ENCODE data around the gene USP22.

The USP22 gene

DNA sequence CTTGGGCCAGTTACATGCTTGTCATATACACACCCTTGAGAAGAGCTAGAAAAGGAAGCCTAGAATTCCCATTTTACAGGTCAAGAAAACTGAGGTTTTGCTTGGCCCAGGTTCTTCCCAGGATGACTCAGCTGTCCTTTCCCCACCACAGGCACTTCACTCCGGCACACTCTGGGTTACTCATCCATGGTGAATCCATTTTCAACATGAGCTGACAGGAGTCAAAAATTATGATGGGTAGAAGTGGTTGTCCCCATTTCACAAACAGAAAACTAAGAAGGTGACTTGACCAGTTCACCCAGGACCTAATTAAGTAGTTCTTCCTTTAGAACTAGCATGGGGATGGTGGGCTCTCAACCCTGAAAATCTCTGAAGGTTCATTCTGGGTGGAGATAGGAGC lies 67.2 kb downstream of the USP22 start:
- ATAC-seq (ENCODE audit: low read depth) (no peak), DNase-seq (ENCODE audit: low spot score) (no peak)
- no peaks in the 10 kb centered on the region for H3K4me1 ChIP-seq (ENCODE audit: insufficient read depth, poor library complexity, severe bottlenecking)
- H3K36me3 ChIP-seq (ENCODE audit: low read depth), result no peaks in the 10 kb centered on the region
- TF ChIP-seq, protein P1, sequence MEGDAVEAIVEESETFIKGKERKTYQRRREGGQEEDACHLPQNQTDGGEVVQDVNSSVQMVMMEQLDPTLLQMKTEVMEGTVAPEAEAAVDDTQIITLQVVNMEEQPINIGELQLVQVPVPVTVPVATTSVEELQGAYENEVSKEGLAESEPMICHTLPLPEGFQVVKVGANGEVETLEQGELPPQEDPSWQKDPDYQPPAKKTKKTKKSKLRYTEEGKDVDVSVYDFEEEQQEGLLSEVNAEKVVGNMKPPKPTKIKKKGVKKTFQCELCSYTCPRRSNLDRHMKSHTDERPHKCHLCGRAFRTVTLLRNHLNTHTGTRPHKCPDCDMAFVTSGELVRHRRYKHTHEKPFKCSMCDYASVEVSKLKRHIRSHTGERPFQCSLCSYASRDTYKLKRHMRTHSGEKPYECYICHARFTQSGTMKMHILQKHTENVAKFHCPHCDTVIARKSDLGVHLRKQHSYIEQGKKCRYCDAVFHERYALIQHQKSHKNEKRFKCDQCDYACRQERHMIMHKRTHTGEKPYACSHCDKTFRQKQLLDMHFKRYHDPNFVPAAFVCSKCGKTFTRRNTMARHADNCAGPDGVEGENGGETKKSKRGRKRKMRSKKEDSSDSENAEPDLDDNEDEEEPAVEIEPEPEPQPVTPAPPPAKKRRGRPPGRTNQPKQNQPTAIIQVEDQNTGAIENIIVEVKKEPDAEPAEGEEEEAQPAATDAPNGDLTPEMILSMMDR (IDR thresholded peaks at IDR 0.05; ENCODE audit: poor library complexity, severe bottlenecking), result no peak
- no peak overlapping the region for H3K27ac ChIP-seq (ENCODE audit: poor library complexity, severe bottlenecking)
- H3K27me3 ChIP-seq (ENCODE audit: insufficient read depth, poor library complexity, severe bottlenecking), result no peaks in the 10 kb centered on the region
- H3K4me3 ChIP-seq (ENCODE audit: severe bottlenecking), result no peak overlapping the region
- H3K9me3 ChIP-seq (ENCODE audit: severe bottlenecking), result no peaks in the 10 kb centered on the region

DNA sequence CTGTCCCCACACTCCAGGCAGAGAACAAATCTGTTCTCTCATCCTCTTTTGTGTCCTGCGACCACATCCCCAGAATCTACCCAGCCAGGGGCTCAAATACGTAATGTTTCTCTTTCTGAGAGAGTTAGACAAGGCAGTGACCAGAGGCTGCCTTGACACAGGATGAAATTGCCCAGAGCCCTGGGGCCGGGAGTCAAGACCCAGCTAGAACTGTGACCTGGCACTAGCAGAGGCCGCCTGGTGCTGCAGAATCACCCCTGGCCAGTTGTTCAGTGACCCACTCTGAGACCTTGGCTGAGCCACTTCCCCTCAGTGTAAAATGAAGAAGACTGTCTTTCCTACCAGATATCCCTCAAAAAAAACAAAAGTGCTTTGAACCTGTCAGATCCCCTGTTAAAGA lies 72.5 kb downstream of the USP22 start:
- H3K4me1 ChIP-seq (ENCODE audit: insufficient read depth, poor library complexity, severe bottlenecking), result no peaks in the 10 kb centered on the region
- no peak overlapping the region for H3K27ac ChIP-seq (ENCODE audit: poor library complexity, severe bottlenecking)
- TF ChIP-seq, protein P1 (IDR thresholded peaks at IDR 0.05; ENCODE audit: poor library complexity, severe bottlenecking), result no peak
- DNase-seq (ENCODE audit: low spot score), result no peak
- no peak overlapping the region for H3K4me3 ChIP-seq (ENCODE audit: severe bottlenecking)
- no peak for ATAC-seq (ENCODE audit: low read depth)
- no peaks in the 10 kb centered on the region for H3K9me3 ChIP-seq (ENCODE audit: severe bottlenecking)
- no peaks in the 10 kb centered on the region for H3K27me3 ChIP-seq (ENCODE audit: insufficient read depth, poor library complexity, severe bottlenecking)
- H3K36me3 ChIP-seq (ENCODE audit: low read depth), result no peaks in the 10 kb centered on the region

DNA sequence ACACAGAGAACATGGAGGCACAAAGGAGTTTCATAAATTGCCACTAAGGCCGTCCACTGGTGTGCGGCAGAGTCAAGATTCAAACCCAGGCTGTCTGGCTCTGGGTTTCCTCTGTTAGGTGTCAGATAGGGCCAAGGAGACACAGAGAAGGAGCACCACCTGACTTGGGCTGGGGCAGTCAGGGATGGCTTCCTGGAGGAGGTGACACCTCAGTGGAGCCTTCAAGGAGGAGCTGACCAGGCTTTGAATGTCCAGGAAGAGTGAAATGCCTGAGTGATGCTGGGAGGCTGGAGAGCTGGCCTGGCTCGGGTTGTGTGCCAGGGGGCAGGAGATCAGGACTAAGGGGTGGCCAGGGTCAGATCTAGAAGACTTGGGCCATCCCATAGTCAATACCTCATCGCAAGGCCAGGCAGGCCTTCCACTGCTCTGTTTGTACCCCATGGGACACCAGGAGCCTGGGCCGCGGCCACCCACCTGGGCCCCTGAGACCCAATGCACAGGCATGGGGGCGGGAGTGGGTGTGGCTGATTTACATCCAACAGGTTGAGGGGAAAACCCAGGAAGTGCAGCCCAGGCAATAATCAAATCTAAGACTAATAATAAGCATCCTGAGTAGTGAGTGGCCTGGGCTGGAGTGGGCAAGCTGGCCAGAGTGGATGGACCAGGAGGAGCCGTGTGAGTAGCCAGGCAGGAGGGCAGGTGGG lies 73.7 kb downstream of the USP22 start:
- Histone ChIP-seq H3K36me3 (ENCODE audit: low read depth) (no peaks in the 10 kb centered on the region), H3K4me3 (ENCODE audit: severe bottlenecking) (no peak overlapping the region), H3K27ac (ENCODE audit: poor library complexity, severe bottlenecking) (no peak overlapping the region), H3K4me1 (ENCODE audit: insufficient read depth, poor library complexity, severe bottlenecking) (no peaks in the 10 kb centered on the region), H3K9me3 (ENCODE audit: severe bottlenecking) (no peaks in the 10 kb centered on the region), H3K27me3 (ENCODE audit: insufficient read depth, poor library complexity, severe bottlenecking) (no peaks in the 10 kb centered on the region)
- TF ChIP-seq, protein P1 (IDR thresholded peaks at IDR 0.05; ENCODE audit: poor library complexity, severe bottlenecking), result no peak
- ATAC-seq (ENCODE audit: low read depth) (no peak), DNase-seq (ENCODE audit: low spot score) (no peak)

DNA sequence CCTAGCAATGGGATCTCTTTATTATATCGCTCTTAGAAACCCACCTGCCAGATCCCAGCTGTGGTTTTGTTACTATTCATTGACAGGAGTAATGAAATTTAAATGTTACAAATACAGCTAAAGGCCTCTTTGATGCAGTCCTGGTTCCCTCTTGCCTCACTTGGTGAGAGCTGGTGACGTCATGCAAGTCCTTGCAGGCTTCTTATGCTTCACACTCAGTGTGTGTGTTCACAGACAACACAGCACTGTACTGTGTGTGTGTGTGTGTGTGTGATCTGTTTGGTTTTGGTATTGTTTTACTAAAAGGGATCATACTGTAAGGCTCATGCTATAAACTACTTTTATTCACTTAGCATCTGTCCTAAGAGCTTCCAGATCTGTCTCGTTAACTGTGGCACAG lies 75.0 kb downstream of the USP22 start:
- H3K4me3 ChIP-seq (ENCODE audit: severe bottlenecking), result no peak overlapping the region
- no peaks in the 10 kb centered on the region for H3K9me3 ChIP-seq (ENCODE audit: severe bottlenecking)
- ATAC-seq (ENCODE audit: low read depth) (no peak), DNase-seq (ENCODE audit: low spot score) (no peak)
- no peak overlapping the region for H3K27ac ChIP-seq (ENCODE audit: poor library complexity, severe bottlenecking)
- H3K27me3 ChIP-seq (ENCODE audit: insufficient read depth, poor library complexity, severe bottlenecking), result no peaks in the 10 kb centered on the region
- no peaks in the 10 kb centered on the region for H3K36me3 ChIP-seq (ENCODE audit: low read depth)
- TF ChIP-seq, protein P1 (IDR thresholded peaks at IDR 0.05; ENCODE audit: poor library complexity, severe bottlenecking), result no peak
- H3K4me1 ChIP-seq (ENCODE audit: insufficient read depth, poor library complexity, severe bottlenecking), result no peaks in the 10 kb centered on the region

DNA sequence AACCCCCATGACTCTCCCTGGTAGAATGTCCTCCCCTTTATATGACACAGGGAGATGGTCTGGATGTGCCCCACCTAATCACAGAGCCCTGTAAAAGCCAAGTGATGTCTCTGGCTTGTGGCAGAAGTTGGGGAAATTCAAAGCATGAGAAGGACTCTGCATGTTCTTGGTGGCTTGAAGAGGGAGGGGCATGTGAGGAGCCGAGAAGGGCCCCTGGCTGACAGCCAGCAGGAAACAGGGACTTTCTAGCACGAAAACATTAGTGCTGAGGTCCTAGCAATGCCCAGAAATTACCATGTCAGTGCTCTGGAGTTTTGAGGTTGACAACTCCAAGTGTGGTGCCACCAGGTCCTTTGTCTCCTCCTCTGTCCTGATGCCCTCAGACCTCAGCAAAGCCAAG lies 75.9 kb downstream of the USP22 start:
- no peak for ATAC-seq (ENCODE audit: low read depth)

More for the DNA sequence above, 75.9 kb downstream of the USP22 start:
- H3K4me3 ChIP-seq (ENCODE audit: severe bottlenecking), result no peak overlapping the region
- H3K9me3 ChIP-seq (ENCODE audit: severe bottlenecking), result no peaks in the 10 kb centered on the region
- H3K36me3 ChIP-seq (ENCODE audit: low read depth), result no peaks in the 10 kb centered on the region
- peaks cover 5% of the 10 kb centered on the region for H3K4me1 ChIP-seq (ENCODE audit: insufficient read depth, poor library complexity, severe bottlenecking)
- H3K27me3 ChIP-seq (ENCODE audit: insufficient read depth, poor library complexity, severe bottlenecking), result no peaks in the 10 kb centered on the region
- DNase-seq (ENCODE audit: low spot score), result no peak
- TF ChIP-seq, protein P1 (IDR thresholded peaks at IDR 0.05; ENCODE audit: poor library complexity, severe bottlenecking), result no peak
- H3K27ac ChIP-seq (ENCODE audit: poor library complexity, severe bottlenecking), result no peak overlapping the region

Data from RWPE2 (cell line).